Hepatocyte (in vitro differentiated cells): Measurements from ENCODE around the gene SNED1.

Experiments
- EZH2 ChIP-seq: fragments of 200-600 bp; sonication (generic); IDR thresholded peaks from 2 replicates; pipeline ENCODE4 v1.6.1; 2016; ENCODE audit warnings: antibody characterized with exemption, mild to moderate bottlenecking, borderline replicate concordance
- TF ChIP-seq, protein P1 (sequence below): fragments of 200-600 bp; sonication (generic); IDR thresholded peaks from 2 replicates; pipeline ENCODE4 v1.5.1; 2016; ENCODE audit warnings: antibody characterized with exemption, mild to moderate bottlenecking; ENCODE audit not compliant: poor library complexity

DNA sequence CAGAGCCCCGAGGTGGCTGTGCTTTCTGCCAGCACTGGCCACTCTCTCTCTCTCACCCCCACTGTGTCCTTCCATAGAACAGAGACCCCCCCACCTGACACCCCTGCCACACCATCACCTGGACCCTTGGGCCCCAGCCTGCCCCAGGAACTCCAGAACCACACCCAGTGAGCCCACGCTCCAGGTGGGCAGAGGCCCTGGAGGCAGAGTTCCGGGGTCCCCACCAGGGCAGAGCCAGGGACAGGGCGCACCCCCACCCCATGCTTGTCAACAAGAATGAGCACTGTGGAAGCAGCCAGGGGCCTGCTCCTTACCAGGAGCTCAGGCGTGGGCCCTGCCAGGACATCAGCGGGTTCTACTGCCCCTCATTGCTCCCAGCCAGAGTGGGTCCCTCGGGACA is 136.3 kb downstream of the SNED1 start:
- TF ChIP-seq, protein P1, sequence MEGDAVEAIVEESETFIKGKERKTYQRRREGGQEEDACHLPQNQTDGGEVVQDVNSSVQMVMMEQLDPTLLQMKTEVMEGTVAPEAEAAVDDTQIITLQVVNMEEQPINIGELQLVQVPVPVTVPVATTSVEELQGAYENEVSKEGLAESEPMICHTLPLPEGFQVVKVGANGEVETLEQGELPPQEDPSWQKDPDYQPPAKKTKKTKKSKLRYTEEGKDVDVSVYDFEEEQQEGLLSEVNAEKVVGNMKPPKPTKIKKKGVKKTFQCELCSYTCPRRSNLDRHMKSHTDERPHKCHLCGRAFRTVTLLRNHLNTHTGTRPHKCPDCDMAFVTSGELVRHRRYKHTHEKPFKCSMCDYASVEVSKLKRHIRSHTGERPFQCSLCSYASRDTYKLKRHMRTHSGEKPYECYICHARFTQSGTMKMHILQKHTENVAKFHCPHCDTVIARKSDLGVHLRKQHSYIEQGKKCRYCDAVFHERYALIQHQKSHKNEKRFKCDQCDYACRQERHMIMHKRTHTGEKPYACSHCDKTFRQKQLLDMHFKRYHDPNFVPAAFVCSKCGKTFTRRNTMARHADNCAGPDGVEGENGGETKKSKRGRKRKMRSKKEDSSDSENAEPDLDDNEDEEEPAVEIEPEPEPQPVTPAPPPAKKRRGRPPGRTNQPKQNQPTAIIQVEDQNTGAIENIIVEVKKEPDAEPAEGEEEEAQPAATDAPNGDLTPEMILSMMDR: no peak
- no peak for TF ChIP-seq EZH2
